ENCODE results near the gene DLX2.

DNA sequence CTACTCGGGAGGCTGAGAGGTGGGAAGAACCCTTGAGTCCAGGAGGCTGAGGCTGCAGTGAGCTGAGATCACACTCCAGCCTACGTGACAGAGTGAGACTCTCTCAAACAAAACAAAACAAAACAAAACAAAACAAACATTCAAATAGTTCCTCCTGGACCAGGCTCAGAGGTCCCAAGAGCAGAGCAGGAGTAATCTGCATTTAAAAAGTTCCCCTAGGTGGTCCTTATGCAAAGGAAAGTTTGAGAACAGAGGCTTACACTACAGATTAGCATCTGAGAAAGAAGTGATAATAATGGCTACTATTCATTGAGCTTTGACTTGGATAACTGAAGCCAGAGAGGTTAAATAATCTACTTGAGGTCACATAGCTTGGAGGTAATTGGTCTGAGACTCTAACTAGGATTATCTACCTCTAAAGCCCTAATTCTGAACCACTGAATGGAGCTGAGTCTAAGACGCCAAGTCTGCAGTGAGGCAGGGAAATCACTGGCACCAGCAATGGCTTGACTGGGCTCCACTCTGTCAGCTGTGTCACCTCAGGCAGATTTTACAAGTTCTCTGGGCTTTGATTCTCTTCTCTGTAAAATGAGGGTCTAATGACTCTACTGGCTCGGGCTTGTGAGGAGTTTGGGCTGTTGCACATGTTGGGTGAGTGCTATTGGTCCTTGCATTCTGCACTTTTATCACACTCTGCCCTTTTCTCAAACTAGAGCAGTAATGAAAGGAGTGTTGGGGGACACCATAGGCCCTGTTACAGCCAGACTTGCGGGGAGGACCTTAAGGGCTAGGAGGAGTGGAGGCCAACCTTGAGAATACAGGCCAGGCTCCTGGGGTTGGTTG lies 29.2 kb upstream of the DLX2 start:
- no peak for TF ChIP-seq CTCF (IDR thresholded peaks at IDR 0.05)
- no peak for TF ChIP-seq POLR2A (IDR thresholded peaks at IDR 0.05)
